Vagina (tissue), 2 donors: ENCODE measurements around the gene PALM2AKAP2.

Source experiments
- CTCF ChIP-seq, 3 experiments: fragments of 450-650 bp in 2 of 3; fragments of 200-600 bp in 1 of 3; sonication (generic) in 1 of 3; IDR thresholded peaks; one replicate each; pipeline ENCODE4 v1.5.1; 2017 to 2019; ENCODE audit warnings: antibody characterized with exemption in 3 of 3, mild to moderate bottlenecking in 2 of 3, moderate library complexity in 2 of 3
- POLR2A ChIP-seq, 2 donors: fragments of 450-650 bp; IDR thresholded peaks; one replicate each; pipeline ENCODE4 v1.6.1; 2017; ENCODE audit warnings: antibody characterized with exemption in 2 of 2, mild to moderate bottlenecking in 2 of 2, moderate library complexity in 2 of 2
- POLR2AphosphoS5 ChIP-seq, 2 donors: sonication (generic); formaldehyde crosslinking; IDR thresholded peaks; one replicate each; pipeline ENCODE4 v1.9.0; 2017; ENCODE audit warnings: antibody characterized with exemption in 2 of 2, mild to moderate bottlenecking in 2 of 2, low read depth in 1 of 2; ENCODE audit not compliant: insufficient read depth in 1 of 2

GRCh38 chr9:109781086-109781485 lies 1.1 kb downstream of the PALM2AKAP2 start:
- no peak for TF ChIP-seq POLR2A (IDR thresholded peaks at IDR 0.05)
- no peak for TF ChIP-seq CTCF (IDR thresholded peaks at IDR 0.05)
- no peak for TF ChIP-seq POLR2AphosphoS5 (IDR thresholded peaks at IDR 0.05; ENCODE audit: insufficient read depth in 1 of 2, low read depth in 1 of 2)
